ENCODE data around the gene UACA.
A peak's percentile ranks its signal among the peaks of the same experiment; 100 is the strongest.
"Not testable (repeated sequence)": the region's sequence is repeated elsewhere in the genome, so short reads cannot be mapped to it uniquely, and the experiment has no call there.

Gene UACA, protein sequence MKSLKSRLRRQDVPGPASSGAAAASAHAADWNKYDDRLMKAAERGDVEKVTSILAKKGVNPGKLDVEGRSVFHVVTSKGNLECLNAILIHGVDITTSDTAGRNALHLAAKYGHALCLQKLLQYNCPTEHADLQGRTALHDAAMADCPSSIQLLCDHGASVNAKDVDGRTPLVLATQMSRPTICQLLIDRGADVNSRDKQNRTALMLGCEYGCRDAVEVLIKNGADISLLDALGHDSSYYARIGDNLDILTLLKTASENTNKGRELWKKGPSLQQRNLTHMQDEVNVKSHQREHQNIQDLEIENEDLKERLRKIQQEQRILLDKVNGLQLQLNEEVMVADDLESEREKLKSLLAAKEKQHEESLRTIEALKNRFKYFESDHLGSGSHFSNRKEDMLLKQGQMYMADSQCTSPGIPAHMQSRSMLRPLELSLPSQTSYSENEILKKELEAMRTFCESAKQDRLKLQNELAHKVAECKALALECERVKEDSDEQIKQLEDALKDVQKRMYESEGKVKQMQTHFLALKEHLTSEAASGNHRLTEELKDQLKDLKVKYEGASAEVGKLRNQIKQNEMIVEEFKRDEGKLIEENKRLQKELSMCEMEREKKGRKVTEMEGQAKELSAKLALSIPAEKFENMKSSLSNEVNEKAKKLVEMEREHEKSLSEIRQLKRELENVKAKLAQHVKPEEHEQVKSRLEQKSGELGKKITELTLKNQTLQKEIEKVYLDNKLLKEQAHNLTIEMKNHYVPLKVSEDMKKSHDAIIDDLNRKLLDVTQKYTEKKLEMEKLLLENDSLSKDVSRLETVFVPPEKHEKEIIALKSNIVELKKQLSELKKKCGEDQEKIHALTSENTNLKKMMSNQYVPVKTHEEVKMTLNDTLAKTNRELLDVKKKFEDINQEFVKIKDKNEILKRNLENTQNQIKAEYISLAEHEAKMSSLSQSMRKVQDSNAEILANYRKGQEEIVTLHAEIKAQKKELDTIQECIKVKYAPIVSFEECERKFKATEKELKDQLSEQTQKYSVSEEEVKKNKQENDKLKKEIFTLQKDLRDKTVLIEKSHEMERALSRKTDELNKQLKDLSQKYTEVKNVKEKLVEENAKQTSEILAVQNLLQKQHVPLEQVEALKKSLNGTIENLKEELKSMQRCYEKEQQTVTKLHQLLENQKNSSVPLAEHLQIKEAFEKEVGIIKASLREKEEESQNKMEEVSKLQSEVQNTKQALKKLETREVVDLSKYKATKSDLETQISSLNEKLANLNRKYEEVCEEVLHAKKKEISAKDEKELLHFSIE (N-terminal part only)

DNA sequence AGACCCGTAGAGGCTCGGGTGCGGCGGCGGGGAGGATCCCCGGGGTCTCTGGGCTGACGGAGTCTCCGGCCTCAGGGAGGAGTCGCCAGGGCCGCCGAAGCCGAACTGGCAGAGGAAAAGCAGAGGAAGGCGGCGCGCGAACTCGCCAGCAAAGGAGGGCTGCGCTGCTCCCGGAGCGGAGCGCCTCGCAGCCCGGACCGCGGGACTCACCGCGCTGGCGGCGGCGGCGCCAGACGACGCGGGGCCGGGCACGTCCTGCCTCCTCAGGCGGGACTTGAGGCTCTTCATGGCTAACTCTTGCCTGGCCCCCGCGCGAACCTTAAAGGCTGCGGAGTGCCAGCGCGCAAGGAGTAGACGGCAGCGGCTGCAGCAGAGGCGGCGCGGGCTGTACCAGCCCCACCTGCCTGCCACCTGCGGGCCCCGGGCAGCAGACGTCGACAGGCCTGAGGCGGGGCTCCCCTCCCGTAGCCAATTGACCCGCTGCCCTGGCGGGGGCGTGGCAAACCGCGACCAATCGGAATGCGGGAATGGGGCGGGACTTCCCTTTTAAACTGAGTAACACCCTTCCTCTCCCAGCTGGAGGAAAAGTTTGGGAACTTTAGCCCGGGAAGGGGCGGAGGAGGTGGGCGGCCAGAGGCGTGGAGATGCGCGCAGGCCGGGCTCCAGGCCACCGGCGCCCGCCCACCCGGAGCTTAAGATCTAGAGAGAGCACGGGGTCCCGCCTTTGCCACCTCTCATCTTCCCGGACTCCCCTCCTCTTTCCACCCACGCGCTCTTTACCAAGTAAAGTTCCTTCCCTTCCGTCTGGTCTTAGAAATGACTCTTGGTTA lies at the start of gene UACA:
Gene UACA (minus strand): TSS at position 439 of the 830 bp plus-strand sequence. CDS start 151 bp downstream, at position 288.
- DNase-seq = peak; percentile 56 to 95 (median 91)

DNA sequence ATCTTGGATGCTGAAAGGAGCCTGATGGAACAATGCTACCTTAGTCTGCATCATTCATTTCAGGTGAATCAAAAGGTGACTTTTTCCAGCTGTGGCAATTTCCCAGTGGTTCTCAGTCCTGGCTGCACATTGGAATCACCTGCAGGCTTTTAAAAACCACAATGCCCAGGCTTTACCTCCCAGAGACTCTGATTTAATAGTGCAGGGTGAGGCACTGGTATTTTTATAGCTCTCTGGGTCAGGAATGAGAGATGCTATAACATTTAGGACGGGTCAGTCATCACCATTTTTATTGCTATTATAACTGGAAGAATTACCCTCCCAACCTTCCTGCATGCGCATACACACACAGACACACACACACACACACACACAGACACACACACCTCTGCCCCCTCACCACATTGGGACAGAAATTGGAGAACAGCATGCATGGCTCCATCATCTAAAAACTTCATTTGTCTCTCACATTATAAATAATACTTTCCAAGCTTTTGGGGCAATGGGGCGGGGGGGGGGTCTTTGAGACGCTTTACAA lies 49.5 kb upstream of the UACA start:
- no peak for DNase-seq

DNA sequence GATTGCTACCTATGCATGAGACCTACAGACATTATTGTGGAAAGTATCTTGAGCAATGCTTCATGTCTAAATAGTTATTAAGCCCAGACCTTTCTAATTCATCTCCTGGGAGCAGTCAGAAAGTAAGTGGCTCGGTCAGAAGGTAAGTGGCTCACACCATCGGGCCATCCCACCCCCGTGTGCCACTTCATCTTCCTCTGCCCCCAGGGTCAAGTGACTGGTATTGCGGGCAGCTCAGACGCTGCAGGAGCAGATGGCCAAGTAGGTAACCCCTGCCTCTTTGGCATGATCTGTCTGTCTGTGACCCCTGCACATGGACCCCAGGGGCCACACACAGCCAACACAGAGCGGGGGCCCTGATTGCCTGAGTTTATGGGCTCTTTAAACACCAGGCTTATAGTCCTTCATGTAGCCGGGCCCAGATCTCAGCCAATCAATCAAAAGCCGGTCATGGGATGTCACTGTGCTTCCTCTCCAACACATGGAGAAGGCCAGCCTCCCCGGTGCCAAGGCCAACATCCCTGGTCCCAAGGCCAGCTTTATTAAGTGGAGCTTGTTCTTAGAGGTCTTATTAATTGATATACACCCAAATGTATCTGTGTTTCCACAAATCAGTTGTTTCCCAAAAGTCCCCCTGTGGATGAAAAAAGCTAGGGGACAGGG lies 47.7 kb upstream of the UACA start:
- no peak for DNase-seq

DNA sequence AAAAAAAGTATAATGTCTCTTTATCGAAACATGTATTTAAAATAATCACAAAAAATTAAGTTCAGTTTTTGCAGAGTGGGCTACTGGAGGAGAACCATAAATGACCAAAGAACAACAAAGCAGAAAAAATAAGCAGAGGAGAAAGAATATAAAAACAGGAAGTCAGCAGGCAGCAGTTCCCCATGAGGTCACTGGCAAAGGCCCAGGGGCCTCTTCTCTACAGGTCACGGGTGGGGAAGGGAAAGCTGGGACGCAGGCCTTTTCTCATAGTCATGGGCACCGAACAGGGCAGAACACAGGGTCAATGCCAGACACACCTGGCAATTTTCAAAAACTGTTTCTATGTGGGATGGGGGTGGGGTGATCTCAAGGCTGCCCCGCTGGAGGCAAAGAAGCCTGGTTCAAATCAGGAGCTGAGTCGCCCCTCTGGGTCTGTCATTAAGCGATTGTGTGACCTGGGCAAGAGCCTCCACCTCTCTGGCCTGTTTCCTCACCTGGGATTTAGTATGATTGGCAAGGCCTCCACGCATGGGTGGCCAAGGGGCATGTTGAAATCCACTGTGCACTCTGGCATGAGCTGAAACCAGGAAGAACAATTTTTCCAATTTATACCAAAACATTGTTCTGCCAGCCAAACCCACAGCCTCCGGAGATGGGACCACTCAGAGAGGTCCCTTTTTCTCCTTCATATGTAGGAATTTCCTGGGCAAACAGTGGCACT lies 43.8 kb upstream of the UACA start:
- peak in 6 of 14 donors; percentile 12 to 22 (median 17) for DNase-seq

GRCh38 chr15:70804388-70804787 lies 41.0 kb upstream of the UACA start:
- not testable (repeated sequence) for DNase-seq

DNA sequence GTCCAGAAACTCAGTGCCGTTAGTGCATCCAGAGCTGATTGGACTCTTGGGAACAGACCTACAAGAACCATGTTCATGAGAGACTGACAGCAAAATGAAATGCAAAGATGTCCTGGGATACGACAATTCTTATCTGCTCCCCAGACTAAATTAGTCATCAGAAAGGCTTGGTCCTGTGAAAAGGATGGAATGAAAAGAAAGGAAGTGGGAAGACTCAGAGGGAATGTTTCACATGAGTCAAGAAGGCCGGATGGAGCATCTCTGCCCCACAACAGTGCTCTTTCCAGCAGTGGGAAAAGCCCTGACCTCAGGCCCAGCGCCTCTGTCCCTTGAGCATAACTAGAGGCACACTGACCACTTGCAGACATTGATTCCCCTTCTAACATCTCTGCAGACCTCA lies 39.3 kb upstream of the UACA start:
- no peak for DNase-seq

DNA sequence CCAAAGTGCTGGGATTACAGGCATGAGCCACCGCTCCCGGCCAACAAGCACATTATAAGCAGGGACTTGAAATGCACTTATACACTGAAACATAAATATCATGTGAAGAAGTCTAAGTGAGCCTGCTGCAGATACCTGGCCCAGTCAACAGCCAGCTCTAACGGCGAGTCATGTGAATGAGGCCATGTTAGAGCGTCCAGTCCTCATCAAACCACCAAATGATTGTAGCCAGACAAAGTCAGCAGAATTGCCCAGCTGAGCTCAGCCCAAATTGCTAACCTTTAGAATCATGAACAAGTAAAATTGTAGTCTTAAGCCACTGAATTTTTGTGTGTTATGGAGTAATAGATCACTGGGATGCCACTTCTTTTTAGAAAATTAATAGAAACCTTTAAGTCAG lies 37.8 kb upstream of the UACA start:
- no peak for DNase-seq

- DNase-seq = no peak
Measured at GRCh38 chr15:70799667-70800450, 36.5 kb upstream of the UACA start.

DNA sequence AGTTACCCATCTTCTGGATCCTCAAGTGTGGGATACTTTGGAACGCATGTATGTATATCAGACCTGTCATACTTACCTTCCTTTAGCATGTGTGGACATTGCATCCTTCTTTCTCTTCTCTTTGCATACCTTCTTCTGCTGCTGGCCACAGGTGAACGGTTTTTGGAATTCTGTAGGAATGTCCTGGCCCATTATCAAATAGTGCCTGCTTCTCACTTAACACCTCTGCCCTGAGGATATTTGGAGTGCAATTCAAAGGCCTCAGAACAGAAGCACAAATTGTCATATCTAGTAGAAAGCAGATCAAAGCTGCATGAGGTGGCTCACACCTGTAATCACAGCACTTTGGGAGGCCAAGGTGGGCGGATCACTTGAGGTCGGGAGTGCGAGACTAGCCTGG lies 34.1 kb upstream of the UACA start:
- DNase-seq = no peak

- DNase-seq = no peak
Measured at GRCh38 chr15:70796516-70797310, 33.4 kb upstream of the UACA start.

GRCh38 chr15:70795311-70795665 lies 31.9 kb upstream of the UACA start:
- DNase-seq = no peak

DNA sequence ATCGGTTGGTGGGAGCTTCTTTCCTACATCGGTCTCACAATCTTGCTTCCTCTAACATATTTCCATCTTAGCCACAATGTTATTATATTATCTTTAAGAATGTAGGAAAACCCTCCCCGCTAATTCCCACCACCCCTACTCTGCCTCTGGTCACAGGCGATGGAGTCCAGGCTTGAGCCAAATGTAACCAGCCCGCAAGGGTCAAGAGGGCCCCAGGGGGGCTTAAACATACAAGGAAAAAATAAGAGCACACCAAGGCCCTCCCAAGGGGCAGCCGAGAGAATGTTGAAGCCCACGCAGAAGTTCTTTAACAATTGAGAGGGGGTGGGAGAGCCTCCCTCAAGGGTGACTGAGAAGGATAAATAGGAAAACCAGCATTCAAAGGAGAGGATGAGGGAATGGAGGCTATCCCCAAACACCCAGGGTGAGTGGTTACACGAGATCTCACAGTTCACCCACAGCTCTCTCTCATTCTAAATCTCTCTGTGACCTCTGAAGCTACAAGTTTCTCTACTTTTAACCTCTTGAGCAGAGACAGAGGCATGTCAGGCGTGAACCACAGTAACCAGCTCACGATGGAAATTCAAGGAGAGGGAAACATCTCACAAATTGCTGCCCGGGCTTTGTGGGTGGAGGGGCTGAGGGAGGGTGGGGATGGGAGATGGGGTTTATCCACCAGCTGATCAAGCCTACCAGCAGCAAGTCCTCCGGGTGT lies 31.4 kb upstream of the UACA start:
- no peak for DNase-seq

- no peak for DNase-seq
Measured at GRCh38 chr15:70793694-70794093, 30.3 kb upstream of the UACA start.

DNA sequence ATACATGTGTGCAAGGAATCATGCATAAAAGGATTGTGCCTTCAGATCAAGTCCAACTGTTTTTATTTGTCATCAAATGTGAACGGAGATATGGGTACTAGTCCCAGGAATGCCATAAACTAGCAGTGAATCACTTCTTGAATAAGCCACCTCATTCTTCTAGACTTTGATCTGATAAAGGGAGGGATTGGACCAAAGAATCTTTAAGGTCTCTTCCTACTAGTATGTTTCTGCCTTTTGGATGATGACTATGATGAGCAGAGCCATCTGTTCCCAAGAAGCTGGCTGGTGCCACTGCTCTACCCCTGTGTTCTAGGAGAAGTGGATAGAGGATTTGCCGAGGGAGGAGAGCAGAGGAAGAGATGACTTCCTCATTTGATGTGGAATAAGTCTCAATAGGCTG lies 28.8 kb upstream of the UACA start:
- no peak for DNase-seq

GRCh38 chr15:70791259-70791658 lies 27.9 kb upstream of the UACA start:
- no peak for DNase-seq

GRCh38 chr15:70789213-70789612 lies 25.9 kb upstream of the UACA start:
- no peak for DNase-seq

- no peak for DNase-seq
Measured at GRCh38 chr15:70788114-70789049, 25.0 kb upstream of the UACA start.

Measured in C1 segment of cervical spinal cord (tissue), 14 donors.